CD14-positive monocyte (primary cell): ENCODE results near the gene GMDS. TPM values are rescaled to one million over a fixed set of nuclear protein-coding genes. Genes with fewer than 3 reads are reported as not detected.

ENCODE experiments used
- DNase-seq, 3 donors: peaks; one replicate each; pipeline ENCODE4 v3.0.0-alpha.2; 2011 to 2022
- H2AFZ ChIP-seq: 2 replicates; pipeline ENCODE4 v1.6.0; 2012; ENCODE audit warnings: mild to moderate bottlenecking, low read depth, low read length, inconsistent platforms; ENCODE audit not compliant: insufficient read depth, poor library complexity, severe bottlenecking
- H3K27ac ChIP-seq, 2 donors: 1 replicate in 1 of 2; 2 replicates in 1 of 2; pipeline ENCODE4 v1.5.1; 2012 to 2013; ENCODE audit warnings: low read length in 2 of 2, control low read depth in 1 of 2, inconsistent platforms in 1 of 2, low read depth in 1 of 2, mild to moderate bottlenecking in 1 of 2
- H3K27me3 ChIP-seq, 2 donors: one replicate each; pipeline versions ENCODE4 v1.6.0 to v1.6.1; 2011 to 2013; ENCODE audit warnings: low read length in 2 of 2; ENCODE audit not compliant: control insufficient read depth in 2 of 2, insufficient read depth in 2 of 2
- H3K36me3 ChIP-seq, 2 donors: replicated peaks in 1 of 2; 1 replicate in 1 of 2; 2 replicates in 1 of 2; pipeline versions ENCODE4 v1.5.1 to v1.6.1; 2012 to 2013; ENCODE audit warnings: low read length in 2 of 2, control low read depth in 1 of 2, inconsistent platforms in 1 of 2, mild to moderate bottlenecking in 1 of 2; ENCODE audit not compliant: insufficient read depth in 2 of 2, control insufficient read depth in 1 of 2
- H3K4me1 ChIP-seq, 2 donors: 1 replicate in 1 of 2; 2 replicates in 1 of 2; pipeline versions ENCODE4 v1.5.1 to v1.6.1; 2012 to 2013; ENCODE audit warnings: low read length in 2 of 2, control low read depth in 1 of 2, inconsistent platforms in 1 of 2, mild to moderate bottlenecking in 1 of 2, moderate library complexity in 1 of 2; ENCODE audit not compliant: insufficient read depth in 2 of 2, control insufficient read depth in 1 of 2
- H3K4me2 ChIP-seq: replicated peaks from 2 replicates; pipeline ENCODE3; 2012; ENCODE audit warnings: low read length, moderate library complexity, mild to moderate bottlenecking; ENCODE audit not compliant: poor library complexity, severe bottlenecking; ENCODE audit errors: extremely low read depth
- H3K4me3 ChIP-seq, 3 experiments: fragments of 200-600 bp in 1 of 3; sonication (generic) in 1 of 3; replicated peaks in 1 of 3; 1 replicate in 2 of 3; 2 replicates in 1 of 3; pipeline ENCODE4 v1.5.1; 2011 to 2013; ENCODE audit warnings: low read length in 3 of 3, mild to moderate bottlenecking in 3 of 3, control low read depth in 2 of 3, low read depth in 2 of 3, inconsistent platforms in 1 of 3, moderate library complexity in 1 of 3
- H3K79me2 ChIP-seq: 2 replicates; pipeline ENCODE4 v1.6.0; 2012; ENCODE audit warnings: mild to moderate bottlenecking, control low read depth, inconsistent platforms, low read length, moderate library complexity; ENCODE audit not compliant: insufficient read depth
- H3K9ac ChIP-seq: 2 replicates; pipeline ENCODE4 v1.6.0; 2017; ENCODE audit warnings: low read length, mild to moderate bottlenecking; ENCODE audit not compliant: insufficient read depth, poor library complexity, severe bottlenecking
- H3K9me3 ChIP-seq, 2 donors: replicated peaks in 1 of 2; 1 replicate in 1 of 2; 2 replicates in 1 of 2; pipeline versions ENCODE4 v1.5.1 to v1.6.1; 2012 to 2013; ENCODE audit warnings: low read length in 2 of 2, control low read depth in 1 of 2; ENCODE audit not compliant: control insufficient read depth in 1 of 2, insufficient read depth in 1 of 2
- H4K20me1 ChIP-seq: 2 replicates; pipeline ENCODE4 v1.6.0; 2012; ENCODE audit warnings: mild to moderate bottlenecking, low read length, control low read depth, moderate library complexity; ENCODE audit not compliant: insufficient read depth
- H3K27ac Mint-ChIP-seq, 7 donors: one replicate each; pipeline ENCODE4 v1.8.0; 2020; ENCODE audit warnings: mild to moderate bottlenecking in 7 of 7, mixed read lengths in 7 of 7, moderate library complexity in 6 of 7, inconsistent platforms in 2 of 7
- H3K27me3 Mint-ChIP-seq, 3 donors: one replicate each; pipeline ENCODE4 v1.8.0; 2021 to 2022; ENCODE audit warnings: low read depth in 3 of 3, mild to moderate bottlenecking in 3 of 3, mixed read lengths in 3 of 3, moderate library complexity in 3 of 3, inconsistent platforms in 1 of 3
- H3K36me3 Mint-ChIP-seq, 2 donors: one replicate each; pipeline ENCODE4 v1.8.0; 2020; ENCODE audit warnings: mixed read lengths in 2 of 2, inconsistent platforms in 1 of 2, mild to moderate bottlenecking in 1 of 2
- H3K4me1 Mint-ChIP-seq: one replicate; pipeline ENCODE4 v1.8.0; 2020; ENCODE audit warnings: mild to moderate bottlenecking, mixed read lengths
- H3K4me3 Mint-ChIP-seq, 2 donors: one replicate each; pipeline ENCODE4 v1.8.0; 2020; ENCODE audit warnings: mild to moderate bottlenecking in 2 of 2, mixed read lengths in 2 of 2, moderate library complexity in 1 of 2
- H3K9me3 Mint-ChIP-seq, 7 donors: one replicate each; pipeline ENCODE4 v1.8.0; 2020 to 2022; ENCODE audit warnings: mixed read lengths in 7 of 7, mild to moderate bottlenecking in 6 of 7, moderate library complexity in 6 of 7, inconsistent platforms in 2 of 7
- CTCF ChIP-seq: fragments of 200-600 bp; IDR thresholded peaks from one replicate; pipeline ENCODE4 v1.8.0; 2022; ENCODE audit warnings: antibody characterized with exemption, mild to moderate bottlenecking
- WGBS: methylation state at CpG from one replicate; pipeline ENCODE4 v1.1.5; 2013; ENCODE audit warnings: missing lambda C conversion rate; ENCODE audit not compliant: insufficient coverage; 5-methylcytosine and 5-hydroxymethylcytosine counted together
- intact Hi-C, 2 donors: fragments of 100-400 bp; cut with micrococcal nuclease; formaldehyde crosslinking; loops; one replicate each; pipeline versions ENCODE4 v1.15.0 to v1.15.1; 2023
- polyA plus RNA-seq, 3 donors: library from polyadenylated mRNA; depleted of rRNA in 1 of 3; unstranded in 2 of 3; stranded (reverse) in 1 of 3; fragments of 300-500 nt in 2 of 3; fragments of >200 nt in 1 of 3; fragmentation: Illumina TruSeq in 2 of 3; gene quantifications; 1 replicate in 2 of 3; 2 replicates in 1 of 3; pipeline ENCODE4 v1.2.3, GENCODE V29; 2012 to 2021

Gene GMDS
- polyA plus RNA-seq, 3 donors = 10.5 to 19.9 (median 17.6) TPM

GRCh38 chr6:1784422-1784884 lies 461.0 kb downstream of the GMDS start:
- H3K27ac Mint-ChIP-seq = no peak overlapping the region
- Histone ChIP-seq H2AFZ (no peak overlapping the region), H4K20me1 (no peaks in the 10 kb centered on the region), H3K9ac (no peak overlapping the region), H3K36me3 (no peaks in the 10 kb centered on the region), H3K27me3 (no peaks in the 10 kb centered on the region), H3K4me2 (no peak overlapping the region), H3K4me1 (no peaks in the 10 kb centered on the region), H3K27ac (no peak overlapping the region), H3K4me3 (no peak overlapping the region), H3K9me3 (no peaks in the 10 kb centered on the region), H3K79me2 (no peaks in the 10 kb centered on the region)
- WGBS = no CpG with 5 or more reads among the region's 6 CpGs
- H3K9me3 Mint-ChIP-seq = no peaks in the 10 kb centered on the region
- H3K27me3 Mint-ChIP-seq = peaks cover 0 to 2% (median 0%) of the 10 kb centered on the region in 3 donors
- H3K36me3 Mint-ChIP-seq = peaks cover 0 to 3% of the 10 kb centered on the region in 2 donors
- H3K4me3 Mint-ChIP-seq = no peak overlapping the region
- no peak for TF ChIP-seq CTCF
- intact Hi-C loops = no loop called here
- no peak for DNase-seq
- no peaks in the 10 kb centered on the region for H3K4me1 Mint-ChIP-seq

GRCh38 chr6:1781817-1782184 lies 463.6 kb downstream of the GMDS start:
- H3K4me1 ChIP-seq = no peaks in the 10 kb centered on the region
- H3K36me3 ChIP-seq = no peaks in the 10 kb centered on the region
- DNase-seq = no peak
- no peak overlapping the region for H3K4me3 Mint-ChIP-seq
- H3K9me3 Mint-ChIP-seq = no peaks in the 10 kb centered on the region
- no peaks in the 10 kb centered on the region for H4K20me1 ChIP-seq
- intact Hi-C loops = no loop called here
- peaks cover 0 to 3% of the 10 kb centered on the region in 2 donors for H3K36me3 Mint-ChIP-seq
- 100% methylated on average over 3 of the region's 4 CpGs for WGBS
- H2AFZ ChIP-seq = no peak overlapping the region
- no peaks in the 10 kb centered on the region for H3K4me1 Mint-ChIP-seq
- H3K9ac ChIP-seq = no peak overlapping the region
- H3K27me3 ChIP-seq = no peaks in the 10 kb centered on the region
- no peak overlapping the region for H3K27ac Mint-ChIP-seq
- H3K4me2 ChIP-seq = no peak overlapping the region
- no peak overlapping the region for H3K27ac ChIP-seq
- H3K9me3 ChIP-seq = no peaks in the 10 kb centered on the region
- TF ChIP-seq CTCF = no peak
- no peak overlapping the region for H3K4me3 ChIP-seq
- H3K27me3 Mint-ChIP-seq = peaks cover 0 to 2% (median 0%) of the 10 kb centered on the region in 3 donors
- no peaks in the 10 kb centered on the region for H3K79me2 ChIP-seq
